Endodermal cell (in vitro differentiated cells): ENCODE measurements around the gene GRM3. TPM values are rescaled to one million over a fixed set of nuclear protein-coding genes. Genes with fewer than 3 reads are reported as not detected.

Experiments used
- DNase-seq: peaks from one replicate; pipeline ENCODE4 v3.0.0-alpha.2; 2017
- H3K27ac ChIP-seq: 2 replicates; pipeline ENCODE4 v1.5.1; 2013; ENCODE audit warnings: mild to moderate bottlenecking, low read depth, low read length, moderate library complexity
- H3K27me3 ChIP-seq: 2 replicates; pipeline ENCODE4 v1.6.1; 2013; ENCODE audit warnings: mild to moderate bottlenecking, low read length, moderate library complexity; ENCODE audit not compliant: insufficient read depth, control insufficient read depth, poor library complexity, severe bottlenecking
- H3K36me3 ChIP-seq: 2 replicates; pipeline ENCODE4 v1.7.0; 2013; ENCODE audit warnings: mild to moderate bottlenecking, low read length, moderate library complexity; ENCODE audit not compliant: control insufficient read depth, insufficient read depth
- H3K4me1 ChIP-seq: one replicate; pipeline ENCODE4 v1.7.0; 2013; ENCODE audit warnings: low read length; ENCODE audit not compliant: control insufficient read depth, insufficient read depth
- H3K4me3 ChIP-seq: 2 replicates; pipeline ENCODE4 v1.5.1; 2013; ENCODE audit warnings: mild to moderate bottlenecking, low read length, moderate library complexity
- H3K9ac ChIP-seq: 2 replicates; pipeline ENCODE4 v1.6.1; 2013; ENCODE audit warnings: mild to moderate bottlenecking, low read length, moderate library complexity; ENCODE audit not compliant: poor library complexity, severe bottlenecking; ENCODE audit errors: extremely low read depth
- H3K9me3 ChIP-seq: 2 replicates; pipeline ENCODE4 v1.6.1; 2013; ENCODE audit warnings: mild to moderate bottlenecking, low read length, moderate library complexity; ENCODE audit not compliant: control insufficient read depth
- H3K27ac Mint-ChIP-seq: 2 replicates; pipeline ENCODE4 v1.8.0; 2020; ENCODE audit warnings: mixed read lengths
- H3K27me3 Mint-ChIP-seq: 2 replicates; pipeline ENCODE4 v1.8.0; 2021; ENCODE audit warnings: mild to moderate bottlenecking, mixed read lengths; ENCODE audit not compliant: insufficient read depth
- H3K36me3 Mint-ChIP-seq: 2 replicates; pipeline ENCODE4 v1.8.0; 2020; ENCODE audit warnings: low read depth, mixed read lengths
- H3K4me1 Mint-ChIP-seq: 2 replicates; pipeline ENCODE4 v1.8.0; 2020; ENCODE audit warnings: mixed read lengths
- H3K4me3 Mint-ChIP-seq: 2 replicates; pipeline ENCODE4 v1.8.0; 2020; ENCODE audit warnings: mild to moderate bottlenecking, moderate library complexity, mixed read lengths
- H3K9me3 Mint-ChIP-seq: 2 replicates; pipeline ENCODE4 v1.8.0; 2020; ENCODE audit warnings: mild to moderate bottlenecking, mixed read lengths
- WGBS, 2 experiments: methylation state at CpG; one replicate each; pipeline versions ENCODE4 v1.1.5 to v1.1.7; 2013; ENCODE audit warnings: missing lambda C conversion rate in 2 of 2, mixed read lengths in 1 of 2; ENCODE audit not compliant: insufficient coverage in 1 of 2, insufficient read length in 1 of 2; 5-methylcytosine and 5-hydroxymethylcytosine counted together
- total RNA-seq, 2 donors: library from RNA; stranded (reverse); fragmentation: NEBNext Ultra II Directional in 1 of 2; extraction: Animal tissue kit (Norgen Biotek cat#: 25700) in 1 of 2; gene quantifications; 2 replicates in 1 of 2; 3 replicates in 1 of 2; pipeline ENCODE4 v1.2.1, GENCODE V29; 2021
- TF ChIP-seq, protein P1 (sequence below): fragments of 200-600 bp; sonication (generic); conservative IDR thresholded peaks from 2 replicates; pipeline ENCODE4 v1.5.0; 2021; ENCODE audit warnings: antibody characterized with exemption, mild to moderate bottlenecking

Gene GRM3
- total RNA-seq, 2 donors from 2014 or later, result 0.75 to 0.91 TPM

- no peaks in the 10 kb centered on the region for H3K36me3 Mint-ChIP-seq
- H3K9ac ChIP-seq, result no peak overlapping the region
These were observed 22.0 kb downstream of the GRM3 start for GRCh38 chr7:86665669-86666068.

DNA sequence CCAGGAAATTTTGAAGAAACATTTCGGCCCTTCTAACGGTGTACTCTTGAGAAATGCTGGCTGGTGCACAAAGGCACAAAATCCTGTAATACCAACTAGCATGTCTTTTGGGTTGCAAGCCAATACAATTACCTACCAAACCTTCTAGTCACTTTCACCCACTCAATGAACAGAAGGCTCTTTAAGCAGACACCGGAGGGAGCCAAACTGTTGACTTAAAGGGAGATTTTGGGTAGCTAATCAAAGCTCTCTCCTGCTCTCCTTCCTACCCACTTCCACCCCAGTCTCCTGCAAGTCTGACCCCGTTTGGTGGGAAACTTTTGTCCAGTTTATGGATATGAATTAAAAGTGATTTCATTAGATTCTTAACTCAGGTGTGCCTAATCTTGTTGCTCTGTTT is 24.0 kb downstream of the GRM3 start:
- Mint-ChIP-seq H3K27me3 (peaks cover 42% of the 10 kb centered on the region), H3K36me3 (no peaks in the 10 kb centered on the region), H3K27ac (no peak overlapping the region), H3K4me3 (no peak overlapping the region), H3K9me3 (no peaks in the 10 kb centered on the region), H3K4me1 (peaks cover 45% of the 10 kb centered on the region)
- Histone ChIP-seq H3K9ac (no peak overlapping the region), H3K36me3 (no peaks in the 10 kb centered on the region), H3K4me1 (peaks cover 4% of the 10 kb centered on the region), H3K9me3 (no peaks in the 10 kb centered on the region), H3K4me3 (no peak overlapping the region), H3K27ac (no peak overlapping the region), H3K27me3 (peaks cover 64% of the 10 kb centered on the region)
- TF ChIP-seq, protein P1, sequence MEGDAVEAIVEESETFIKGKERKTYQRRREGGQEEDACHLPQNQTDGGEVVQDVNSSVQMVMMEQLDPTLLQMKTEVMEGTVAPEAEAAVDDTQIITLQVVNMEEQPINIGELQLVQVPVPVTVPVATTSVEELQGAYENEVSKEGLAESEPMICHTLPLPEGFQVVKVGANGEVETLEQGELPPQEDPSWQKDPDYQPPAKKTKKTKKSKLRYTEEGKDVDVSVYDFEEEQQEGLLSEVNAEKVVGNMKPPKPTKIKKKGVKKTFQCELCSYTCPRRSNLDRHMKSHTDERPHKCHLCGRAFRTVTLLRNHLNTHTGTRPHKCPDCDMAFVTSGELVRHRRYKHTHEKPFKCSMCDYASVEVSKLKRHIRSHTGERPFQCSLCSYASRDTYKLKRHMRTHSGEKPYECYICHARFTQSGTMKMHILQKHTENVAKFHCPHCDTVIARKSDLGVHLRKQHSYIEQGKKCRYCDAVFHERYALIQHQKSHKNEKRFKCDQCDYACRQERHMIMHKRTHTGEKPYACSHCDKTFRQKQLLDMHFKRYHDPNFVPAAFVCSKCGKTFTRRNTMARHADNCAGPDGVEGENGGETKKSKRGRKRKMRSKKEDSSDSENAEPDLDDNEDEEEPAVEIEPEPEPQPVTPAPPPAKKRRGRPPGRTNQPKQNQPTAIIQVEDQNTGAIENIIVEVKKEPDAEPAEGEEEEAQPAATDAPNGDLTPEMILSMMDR, result peak; percentile 71
- DNase-seq, result peak; percentile 73
- 29 to 33% methylated on average over 1 to 4 of the region's 4 CpGs for WGBS, 2 experiments

More at GRCh38 chr7:86665669-86666068, 22.0 kb downstream of the GRM3 start:
- no peak overlapping the region for H3K27ac Mint-ChIP-seq
- H3K4me1 Mint-ChIP-seq, result peaks cover 30% of the 10 kb centered on the region
- H3K4me3 ChIP-seq, result no peak overlapping the region
- no peak overlapping the region for H3K4me3 Mint-ChIP-seq
- WGBS, 2 experiments, result 42 to 80% methylated on average over 1 to 2 of the region's 2 CpGs
- peaks cover 36% of the 10 kb centered on the region for H3K27me3 Mint-ChIP-seq
- H3K27me3 ChIP-seq, result peaks cover 55% of the 10 kb centered on the region
- TF ChIP-seq, protein P1, result no peak
- no peak overlapping the region for H3K27ac ChIP-seq
- H3K9me3 ChIP-seq, result no peaks in the 10 kb centered on the region
- no peaks in the 10 kb centered on the region for H3K4me1 ChIP-seq
- DNase-seq, result no peak
- no peaks in the 10 kb centered on the region for H3K9me3 Mint-ChIP-seq
- no peaks in the 10 kb centered on the region for H3K36me3 ChIP-seq

- no peaks in the 10 kb centered on the region for H3K9me3 Mint-ChIP-seq
- H3K36me3 ChIP-seq, result no peaks in the 10 kb centered on the region
- no peak overlapping the region for H3K9ac ChIP-seq
- TF ChIP-seq, protein P1, result no peak
- DNase-seq, result no peak
- 38% methylated on average over 2 of the region's 3 CpGs; no CpG with 5 or more reads in 1 of the 2 experiments for WGBS, 2 experiments
- no peak overlapping the region for H3K27ac Mint-ChIP-seq
- peaks cover 42% of the 10 kb centered on the region for H3K27me3 Mint-ChIP-seq
- peaks cover 51% of the 10 kb centered on the region for H3K4me1 Mint-ChIP-seq
- H3K4me3 ChIP-seq, result no peak overlapping the region
- H3K4me3 Mint-ChIP-seq, result no peak overlapping the region
- H3K4me1 ChIP-seq, result peaks cover 5% of the 10 kb centered on the region
- H3K36me3 Mint-ChIP-seq, result no peaks in the 10 kb centered on the region
- no peaks in the 10 kb centered on the region for H3K9me3 ChIP-seq
- H3K27me3 ChIP-seq, result peaks cover 64% of the 10 kb centered on the region
- H3K27ac ChIP-seq, result no peak overlapping the region
These were observed 24.6 kb downstream of the GRM3 start for GRCh38 chr7:86668315-86668714.
